HG02588 (cell line): ENCODE measurements around the gene PRPSAP2.
"Not testable (repeated sequence)": the region's sequence is repeated elsewhere in the genome, so short reads cannot be mapped to it uniquely, and the experiment has no call there.

Experiments
- ATAC-seq: cut with Tn5 transposase; IDR thresholded peaks from one replicate; pipeline ENCODE4 v1.9.1; 2021; ENCODE audit warnings: mild to moderate bottlenecking, moderate library complexity; ENCODE audit not compliant: unreplicated experiment

PRPSAP2 gene

GRCh38 chr17:18857864-18858566 is at the start of gene PRPSAP2:
PRPSAP2 (plus strand) TSS chr17:18858131; CDS start chr17:18865834, 7,703 bp downstream.
- peak; percentile 44 for ATAC-seq

GRCh38 chr17:18815924-18816323 is 42.0 kb upstream of the PRPSAP2 start:
- ATAC-seq = not testable (repeated sequence)

- ATAC-seq = not testable (repeated sequence)
Measured at GRCh38 chr17:18816489-18817371, 41.2 kb upstream of the PRPSAP2 start.

- ATAC-seq = not testable (repeated sequence)
Measured at GRCh38 chr17:18821430-18821829, 36.5 kb upstream of the PRPSAP2 start.

GRCh38 chr17:18827613-18828012 is 30.3 kb upstream of the PRPSAP2 start:
- not testable (repeated sequence) for ATAC-seq

- no peak for ATAC-seq
Measured at GRCh38 chr17:18848501-18848900, 9.4 kb upstream of the PRPSAP2 start.

- ATAC-seq = no peak
Measured at GRCh38 chr17:18850679-18851078, 7.3 kb upstream of the PRPSAP2 start.

DNA sequence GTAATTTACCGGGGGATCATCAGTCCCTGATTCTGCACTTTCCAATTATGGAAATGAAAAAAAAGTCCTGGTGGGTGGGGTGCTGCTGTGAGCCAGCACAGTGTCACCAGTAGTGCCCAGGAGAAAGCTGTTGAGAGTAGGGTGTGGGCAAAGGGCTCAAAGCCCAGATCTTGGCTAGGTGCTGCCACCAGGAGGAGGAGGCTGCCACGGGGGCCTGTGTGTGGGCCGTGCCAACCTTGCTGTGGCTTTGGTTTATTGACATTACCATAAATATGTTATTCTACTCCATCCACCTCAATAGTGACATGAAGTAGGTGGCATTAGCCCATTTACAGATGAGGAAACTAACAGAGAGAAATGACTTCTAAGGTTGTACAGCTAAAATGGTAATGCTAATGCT is 6.7 kb upstream of the PRPSAP2 start:
- ATAC-seq = no peak

DNA sequence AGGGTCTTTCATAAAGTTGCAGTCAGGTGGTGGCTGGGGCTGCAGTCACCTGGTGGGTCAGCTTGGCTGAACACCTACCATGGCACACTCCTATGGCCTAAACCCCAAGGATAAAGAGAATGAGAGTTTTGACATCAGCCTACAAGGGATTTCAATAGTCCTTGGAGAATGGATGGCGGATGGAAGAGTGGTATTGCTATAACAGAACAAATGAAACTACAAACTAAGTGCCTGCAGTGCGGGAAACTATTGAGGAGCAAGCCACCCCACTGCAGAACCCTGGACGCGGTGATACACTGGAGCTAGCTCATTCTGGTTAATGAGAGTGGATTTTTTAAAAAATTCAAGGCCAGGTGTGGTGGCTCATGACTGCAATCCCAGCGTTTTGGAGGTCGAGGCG is 3.0 kb upstream of the PRPSAP2 start:
- ATAC-seq = no peak

- peak; percentile 77 for ATAC-seq
Measured at GRCh38 chr17:18855831-18856569, 1.9 kb upstream of the PRPSAP2 start.

GRCh38 chr17:18856570-18856915 is 1.4 kb upstream of the PRPSAP2 start:
- no peak for ATAC-seq

GRCh38 chr17:18858567-18859245 is 775 bp downstream of the PRPSAP2 start:
- no peak for ATAC-seq

- no peak for ATAC-seq
Measured at GRCh38 chr17:18859256-18859655, 1.3 kb downstream of the PRPSAP2 start.

GRCh38 chr17:18860161-18860972 is 2.4 kb downstream of the PRPSAP2 start:
- no peak for ATAC-seq

DNA sequence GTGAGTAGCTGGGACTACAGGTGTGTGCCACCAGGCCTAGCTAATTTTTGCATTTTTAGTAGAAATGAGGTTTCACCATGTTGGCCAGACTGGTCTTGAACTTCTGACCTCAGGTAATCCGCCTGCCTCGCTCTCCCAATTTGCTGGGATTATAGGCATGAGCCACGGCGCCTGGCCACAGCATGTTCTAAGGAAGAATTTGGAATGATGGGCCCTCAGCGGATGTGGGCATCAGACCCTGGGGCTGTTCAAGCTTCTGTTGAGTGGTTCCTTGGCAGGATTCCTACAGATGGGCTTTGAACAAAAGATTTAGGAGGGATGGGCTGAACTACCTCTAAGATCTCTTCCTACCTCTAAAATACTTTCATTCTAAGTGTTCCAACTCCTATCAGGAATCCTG is 4.1 kb downstream of the PRPSAP2 start:
- no peak for ATAC-seq

DNA sequence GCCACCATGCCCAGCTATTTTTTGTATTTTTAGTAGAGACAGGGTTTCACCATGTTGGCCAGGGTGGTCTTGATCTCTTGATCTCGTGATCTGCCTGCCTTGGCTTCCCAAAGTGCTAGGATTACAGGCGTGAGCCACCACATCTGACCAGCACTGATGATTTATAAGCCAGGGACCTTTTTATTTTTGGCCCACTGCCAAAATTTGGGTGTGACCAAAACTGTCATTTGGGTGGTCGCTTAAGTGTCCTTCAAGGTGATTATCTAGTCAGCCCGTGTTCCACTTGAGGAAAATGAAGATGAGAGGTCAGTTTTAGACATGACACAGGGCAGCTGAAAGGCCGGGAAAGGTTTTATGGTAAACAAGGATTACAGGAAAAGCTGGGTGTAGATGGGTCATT is 7.1 kb downstream of the PRPSAP2 start:
- not testable (repeated sequence) for ATAC-seq

- ATAC-seq = no peak
Measured at GRCh38 chr17:18866866-18867813, 9.2 kb downstream of the PRPSAP2 start.

GRCh38 chr17:18877104-18877645 is 19.2 kb downstream of the PRPSAP2 start:
- ATAC-seq = no peak
